OCI-LY1 (cell line): ENCODE results near the gene UBASH3B.

Source experiments
- H2AFZ ChIP-seq: fragments of 200-600 bp; sonication (generic), shearing (Covaris generic); 2 replicates; pipeline ENCODE4 v1.6.0; 2014; ENCODE audit warnings: antibody characterized with exemption, mild to moderate bottlenecking, low read length
- H3F3A ChIP-seq: fragments of 200-600 bp; sonication (generic), shearing (Covaris generic); 2 replicates; pipeline ENCODE4 v1.6.0; 2014; ENCODE audit warnings: mild to moderate bottlenecking, antibody characterized with exemption, low read length, moderate library complexity; ENCODE audit not compliant: insufficient read depth
- H3K27ac ChIP-seq: fragments of 200-600 bp; sonication (generic); 2 replicates; pipeline ENCODE4 v1.5.1; 2014; ENCODE audit warnings: low read length, mixed run types, mild to moderate bottlenecking, low read depth; ENCODE audit not compliant: poor library complexity, severe bottlenecking
- H3K27me3 ChIP-seq: fragments of 200-600 bp; sonication (generic); 2 replicates; pipeline ENCODE4 v1.6.0; 2014; ENCODE audit warnings: antibody characterized with exemption, mild to moderate bottlenecking, low read length, moderate library complexity; ENCODE audit not compliant: insufficient read depth
- H3K36me3 ChIP-seq: fragments of 200-600 bp; sonication (generic); 2 replicates; pipeline ENCODE4 v1.6.1; 2014; ENCODE audit warnings: mild to moderate bottlenecking, antibody characterized with exemption, low read length, moderate library complexity, mixed read lengths; ENCODE audit not compliant: insufficient read depth
- H3K4me1 ChIP-seq: fragments of 200-600 bp; sonication (generic); 2 replicates; pipeline ENCODE4 v1.5.1; 2014; ENCODE audit warnings: mild to moderate bottlenecking, low read length, moderate library complexity; ENCODE audit not compliant: insufficient read depth, severe bottlenecking
- H3K4me2 ChIP-seq: fragments of 200-600 bp; sonication (generic), shearing (Covaris generic); 2 replicates; pipeline ENCODE4 v1.6.1; 2014; ENCODE audit warnings: low read length
- H3K4me3 ChIP-seq: fragments of 200-600 bp; sonication (generic); 2 replicates; pipeline ENCODE4 v1.5.1; 2014; ENCODE audit warnings: low read length, low read depth, mild to moderate bottlenecking, mixed read lengths; ENCODE audit not compliant: poor library complexity, severe bottlenecking
- H3K79me2 ChIP-seq: fragments of 200-600 bp; shearing (Covaris generic); 2 replicates; pipeline ENCODE4 v1.6.1; 2016; ENCODE audit warnings: mixed run types, low read length, mixed read lengths; ENCODE audit not compliant: insufficient read depth
- H3K9ac ChIP-seq: fragments of 200-600 bp; sonication (generic), shearing (Covaris generic); 2 replicates; pipeline ENCODE4 v1.6.1; 2014; ENCODE audit warnings: mild to moderate bottlenecking, low read length, mixed read lengths
- H3K9me2 ChIP-seq: fragments of 200-600 bp; sonication (generic), shearing (Covaris generic); 2 replicates; pipeline ENCODE4 v1.6.1; 2014; ENCODE audit warnings: low read depth, mild to moderate bottlenecking, low read length, mixed read lengths
- H3K9me3 ChIP-seq: fragments of 200-600 bp; shearing (Covaris generic); 2 replicates; pipeline ENCODE4 v1.6.1; 2014; ENCODE audit warnings: low read length, mixed read lengths
- H4K20me1 ChIP-seq: fragments of 200-600 bp; sonication (generic), shearing (Covaris generic); 2 replicates; pipeline ENCODE4 v1.6.0; 2016; ENCODE audit warnings: mild to moderate bottlenecking, low read length; ENCODE audit not compliant: insufficient read depth
- CTCF ChIP-seq: fragments of 200-600 bp; sonication (generic), shearing (Covaris generic); IDR thresholded peaks from 2 replicates; pipeline ENCODE4 v1.5.1; 2017; ENCODE audit warnings: mild to moderate bottlenecking, antibody characterized with exemption, low read length, moderate library complexity, mixed read lengths
- EZH2 ChIP-seq: fragments of 200-600 bp; sonication (generic), shearing (Covaris generic); IDR thresholded peaks from 2 replicates; pipeline ENCODE4 v1.8.0; 2017; ENCODE audit warnings: borderline replicate concordance, mixed run types, mild to moderate bottlenecking, antibody characterized with exemption, low read length, moderate library complexity, mixed read lengths

Gene UBASH3B

GRCh38 chr11:122681070-122681469, 25.5 kb downstream of the UBASH3B start:
- Histone ChIP-seq H3K79me2 (no peaks in the 10 kb centered on the region), H3K27ac (no peak overlapping the region), H3K4me2 (no peak overlapping the region), H3K4me3 (no peak overlapping the region), H3F3A (no peaks in the 10 kb centered on the region), H3K27me3 (no peaks in the 10 kb centered on the region), H3K9me2 (no peaks in the 10 kb centered on the region), H3K4me1 (peaks cover 6% of the 10 kb centered on the region), H3K9me3 (no peaks in the 10 kb centered on the region), H4K20me1 (no peaks in the 10 kb centered on the region), H3K9ac (no peak overlapping the region), H2AFZ (no peak overlapping the region), H3K36me3 (no peaks in the 10 kb centered on the region)
- TF ChIP-seq CTCF, result no peak
- TF ChIP-seq EZH2, result no peak

DNA sequence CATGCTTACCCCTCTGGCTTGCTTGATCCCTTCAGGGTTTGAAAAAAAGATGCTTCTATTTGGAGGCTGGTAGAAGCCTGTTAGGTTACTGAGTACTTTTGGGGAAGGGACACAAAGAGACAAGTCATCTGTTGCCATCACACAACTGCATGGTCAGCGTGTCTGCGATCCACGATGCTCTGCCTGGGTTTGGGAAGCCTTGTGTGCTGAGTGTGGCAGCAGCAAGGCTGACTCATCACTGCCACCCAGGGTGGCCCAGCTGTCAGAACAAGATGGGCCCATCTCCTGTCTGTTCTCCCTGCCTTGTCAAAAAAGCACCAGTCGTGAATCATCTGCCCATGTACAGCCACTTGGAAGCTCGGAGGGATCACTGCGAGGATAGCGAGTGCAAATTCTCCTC, 26.2 kb downstream of the UBASH3B start:
- Histone ChIP-seq H3K79me2 (no peaks in the 10 kb centered on the region), H3K27ac (no peak overlapping the region), H4K20me1 (no peaks in the 10 kb centered on the region), H3K4me2 (no peak overlapping the region), H3F3A (no peaks in the 10 kb centered on the region), H3K9ac (no peak overlapping the region), H3K27me3 (no peaks in the 10 kb centered on the region), H3K4me1 (peaks cover 13% of the 10 kb centered on the region), H3K9me3 (no peaks in the 10 kb centered on the region), H3K4me3 (no peak overlapping the region), H3K9me2 (no peaks in the 10 kb centered on the region), H2AFZ (no peak overlapping the region), H3K36me3 (no peaks in the 10 kb centered on the region)
- peak; percentile 29 for TF ChIP-seq CTCF
- TF ChIP-seq EZH2, result no peak

- Histone ChIP-seq H3K9me2 (no peaks in the 10 kb centered on the region), H3K9ac (no peak overlapping the region), H3K36me3 (no peaks in the 10 kb centered on the region), H3K27ac (no peak overlapping the region), H3K4me3 (no peak overlapping the region), H4K20me1 (no peaks in the 10 kb centered on the region), H3K79me2 (no peaks in the 10 kb centered on the region), H2AFZ (no peak overlapping the region), H3F3A (no peaks in the 10 kb centered on the region), H3K4me1 (peaks cover 15% of the 10 kb centered on the region), H3K9me3 (no peaks in the 10 kb centered on the region), H3K4me2 (no peak overlapping the region), H3K27me3 (no peaks in the 10 kb centered on the region)
- no peak for TF ChIP-seq EZH2
- TF ChIP-seq CTCF, result no peak
These were observed 26.9 kb downstream of the UBASH3B start for GRCh38 chr11:122682464-122682863.
